ENCODE results near the gene SHANK1. TPM values are rescaled to one million over a fixed set of nuclear protein-coding genes. Genes with fewer than 3 reads are reported as not detected.

The SHANK1 gene
- total RNA-seq, 4 donors from 2014 or later: 0.06 TPM; not detected in 3

DNA sequence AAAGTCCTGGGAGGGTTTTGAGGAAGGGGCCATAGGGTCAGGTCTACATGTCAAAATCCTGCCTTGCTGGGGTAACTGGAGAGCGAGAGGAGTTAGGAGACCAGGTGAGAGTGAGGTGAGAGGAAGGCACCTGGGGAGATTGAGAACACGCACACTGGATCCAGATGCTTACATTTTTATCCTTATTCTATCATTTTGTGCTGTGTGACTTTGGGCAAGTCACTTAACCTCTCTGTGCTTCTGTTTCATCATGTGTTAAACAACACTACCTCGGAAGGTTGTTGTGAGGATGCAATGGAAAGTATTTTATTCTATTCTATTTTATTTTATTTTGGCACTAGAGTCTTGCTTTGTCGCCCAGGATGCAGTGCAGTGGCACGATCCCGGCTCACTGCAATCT, 66.9 kb downstream of the SHANK1 start:
- Histone ChIP-seq H3K27me3 (peaks cover 0 to 93% (median 0%) of the 10 kb centered on the region in 4 donors), H3K36me3 (no peaks in the 10 kb centered on the region), H3K4me1 (peaks cover 0 to 2% (median 0%) of the 10 kb centered on the region in 3 donors), H3K27ac (no peak overlapping the region), H3K9me3 (peaks cover 0 to 16% (median 6%) of the 10 kb centered on the region in 3 donors), H3K4me3 (no peak overlapping the region)
- intact Hi-C loops (cut with DNase I): no loop called here
- TF ChIP-seq, protein P1, sequence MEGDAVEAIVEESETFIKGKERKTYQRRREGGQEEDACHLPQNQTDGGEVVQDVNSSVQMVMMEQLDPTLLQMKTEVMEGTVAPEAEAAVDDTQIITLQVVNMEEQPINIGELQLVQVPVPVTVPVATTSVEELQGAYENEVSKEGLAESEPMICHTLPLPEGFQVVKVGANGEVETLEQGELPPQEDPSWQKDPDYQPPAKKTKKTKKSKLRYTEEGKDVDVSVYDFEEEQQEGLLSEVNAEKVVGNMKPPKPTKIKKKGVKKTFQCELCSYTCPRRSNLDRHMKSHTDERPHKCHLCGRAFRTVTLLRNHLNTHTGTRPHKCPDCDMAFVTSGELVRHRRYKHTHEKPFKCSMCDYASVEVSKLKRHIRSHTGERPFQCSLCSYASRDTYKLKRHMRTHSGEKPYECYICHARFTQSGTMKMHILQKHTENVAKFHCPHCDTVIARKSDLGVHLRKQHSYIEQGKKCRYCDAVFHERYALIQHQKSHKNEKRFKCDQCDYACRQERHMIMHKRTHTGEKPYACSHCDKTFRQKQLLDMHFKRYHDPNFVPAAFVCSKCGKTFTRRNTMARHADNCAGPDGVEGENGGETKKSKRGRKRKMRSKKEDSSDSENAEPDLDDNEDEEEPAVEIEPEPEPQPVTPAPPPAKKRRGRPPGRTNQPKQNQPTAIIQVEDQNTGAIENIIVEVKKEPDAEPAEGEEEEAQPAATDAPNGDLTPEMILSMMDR (IDR thresholded peaks at IDR 0.05): no peak
- no peak for TF ChIP-seq POLR2A (IDR thresholded peaks at IDR 0.05)
- no peak for DNase-seq
- 86 to 87% methylated on average over 6 of the region's 6 CpGs for WGBS, 2 donors

DNA sequence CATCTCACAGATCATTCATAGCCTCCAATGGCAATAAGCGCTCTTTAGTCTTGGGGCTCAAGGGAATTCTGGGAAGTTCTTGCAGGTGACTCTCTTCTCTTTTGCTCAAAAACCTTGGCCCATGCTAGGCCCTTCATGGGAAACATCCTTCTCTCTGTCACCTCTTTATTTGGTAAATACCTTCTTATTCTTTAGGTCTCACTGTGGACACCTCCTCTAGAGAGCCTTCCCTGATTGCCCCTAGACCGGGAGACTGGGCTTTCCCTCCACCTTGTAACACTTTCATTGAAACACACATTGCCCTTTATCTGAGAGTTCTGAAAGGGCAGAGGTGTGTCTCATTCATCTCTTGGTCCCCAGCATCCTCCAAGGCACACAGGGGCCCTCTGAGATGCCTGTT, 68.4 kb downstream of the SHANK1 start:
- peaks cover 0 to 93% (median 0%) of the 10 kb centered on the region in 4 donors for H3K27me3 ChIP-seq
- 61 to 81% methylated on average over 2 of the region's 2 CpGs for WGBS, 2 donors
- no peak overlapping the region for H3K27ac ChIP-seq
- no peak for DNase-seq
- intact Hi-C loops (cut with DNase I): no loop called here
- TF ChIP-seq, protein P1 (IDR thresholded peaks at IDR 0.05): no peak
- no peak for TF ChIP-seq POLR2A (IDR thresholded peaks at IDR 0.05)
- no peak overlapping the region for H3K4me3 ChIP-seq
- peaks cover 0 to 16% (median 6%) of the 10 kb centered on the region in 3 donors for H3K9me3 ChIP-seq
- no peaks in the 10 kb centered on the region for H3K4me1 ChIP-seq
- H3K36me3 ChIP-seq: no peaks in the 10 kb centered on the region

DNA sequence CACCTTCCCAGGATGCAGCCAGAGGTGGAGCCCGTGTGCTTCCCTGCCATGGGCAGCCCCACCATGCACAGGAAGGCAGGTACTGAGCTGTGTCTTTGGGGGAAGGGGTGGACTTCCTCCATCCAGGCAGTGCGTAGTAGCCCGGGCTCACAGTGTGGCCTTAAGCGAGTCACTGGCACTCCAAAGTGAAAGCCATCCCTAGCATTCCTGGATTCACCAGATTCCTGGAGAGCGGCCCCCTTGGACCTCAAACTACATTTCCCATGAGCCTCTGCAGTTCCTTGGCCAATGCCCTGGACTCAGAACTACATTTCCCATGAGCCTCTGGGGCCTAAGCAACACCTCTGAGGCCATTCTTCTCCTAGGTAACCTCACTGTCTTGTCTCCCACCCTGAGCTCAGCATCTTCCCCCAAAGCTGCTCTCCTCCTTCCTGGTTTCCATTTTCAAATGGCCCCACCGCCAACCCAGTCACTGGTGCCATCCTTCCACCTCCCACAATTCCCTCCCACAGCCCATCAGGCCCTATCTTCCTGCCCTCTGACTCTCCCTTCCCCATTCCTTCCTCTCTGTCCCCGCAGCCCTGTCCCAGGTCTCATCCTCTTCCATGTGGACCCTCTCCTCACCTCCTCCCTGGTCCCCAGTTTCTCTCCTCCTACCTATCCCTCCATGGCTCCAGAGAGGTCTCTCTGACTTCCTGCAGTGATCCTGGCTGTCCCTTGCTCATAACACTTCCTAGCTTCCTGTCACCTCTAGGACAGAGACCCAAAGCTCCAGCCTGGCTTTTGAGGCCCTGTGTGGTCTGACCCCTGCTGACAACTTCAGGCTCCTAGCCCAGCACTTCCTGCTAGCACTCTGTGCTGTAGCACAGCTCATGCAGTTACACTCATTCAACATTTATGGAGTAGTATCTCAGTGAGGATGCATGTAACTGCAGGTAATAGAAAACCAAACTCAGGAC, 69.9 kb downstream of the SHANK1 start, which contains the start of gene C19orf81:
TSS of gene C19orf81 (plus strand) at position 13 of the 959 bp plus-strand sequence. CDS start at position 13, 0 bp downstream.
- TF ChIP-seq, protein P1 (IDR thresholded peaks at IDR 0.05): no peak
- TF ChIP-seq POLR2A (IDR thresholded peaks at IDR 0.05): no peak

DNA sequence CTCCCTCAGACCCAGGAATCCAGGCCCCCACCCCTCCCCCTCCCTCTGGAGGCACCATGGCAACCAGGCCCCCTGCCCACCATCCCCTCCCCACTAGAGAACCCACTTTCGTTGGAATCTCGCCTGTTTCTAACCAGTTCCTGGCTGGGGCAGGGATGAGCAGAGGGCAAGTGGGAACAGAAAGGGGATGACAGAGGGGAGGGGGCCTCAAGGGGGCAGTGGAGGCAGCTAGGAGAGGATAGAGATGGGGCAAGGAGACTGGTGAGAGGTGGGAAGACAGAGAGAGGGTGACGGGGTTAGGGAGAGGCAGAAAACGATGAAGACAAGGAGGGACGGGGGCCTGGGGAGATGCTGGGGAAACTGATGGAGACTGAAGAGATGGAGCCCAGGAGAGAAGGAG, 70.9 kb downstream of the SHANK1 start:
- H3K4me3 ChIP-seq: no peak overlapping the region
- no peaks in the 10 kb centered on the region for H3K9me3 ChIP-seq
- intact Hi-C loops (cut with DNase I): no loop called here
- H3K27me3 ChIP-seq: peaks cover 0 to 91% (median 0%) of the 10 kb centered on the region in 4 donors
- H3K4me1 ChIP-seq: no peaks in the 10 kb centered on the region
- no peak for DNase-seq
- WGBS, 2 donors: 58 to 63% methylated on average over 3 of the region's 5 CpGs
- H3K36me3 ChIP-seq: no peaks in the 10 kb centered on the region
- no peak overlapping the region for H3K27ac ChIP-seq
- TF ChIP-seq, protein P1 (IDR thresholded peaks at IDR 0.05): no peak
- TF ChIP-seq POLR2A (IDR thresholded peaks at IDR 0.05): no peak

More for the DNA sequence above, 69.9 kb downstream of the SHANK1 start, which contains the start of gene C19orf81:
- Histone ChIP-seq H3K9me3 (peaks cover 0 to 2% (median 0%) of the 10 kb centered on the region in 3 donors), H3K27me3 (peaks cover 0 to 91% (median 0%) of the 10 kb centered on the region in 4 donors), H3K27ac (no peak within 1 kb of the TSS), H3K4me3 (no peak within 1 kb of the TSS), H3K4me1 (no peaks in the 10 kb centered on the region), H3K36me3 (no peaks in the 10 kb centered on the region)
- intact Hi-C loops (cut with DNase I): no loop called here
- WGBS, 2 donors: 27 to 42% methylated on average over 5 to 6 of the region's 7 CpGs
- no peak for DNase-seq
